IPS-20b (cell line): ENCODE measurements around the gene DYNLL2.
"Not testable (repeated sequence)": the region's sequence is repeated elsewhere in the genome, so short reads cannot be mapped to it uniquely, and the experiment has no call there.

Experiments used
- H3K27ac ChIP-seq: one replicate; pipeline ENCODE4 v1.5.1; 2013; ENCODE audit warnings: low read length
- H3K27me3 ChIP-seq: 2 replicates; pipeline ENCODE4 v1.6.1; 2013; ENCODE audit warnings: mild to moderate bottlenecking, low read length, inconsistent platforms; ENCODE audit not compliant: insufficient read depth
- H3K36me3 ChIP-seq: 2 replicates; pipeline ENCODE4 v1.6.1; 2013; ENCODE audit warnings: low read depth, mild to moderate bottlenecking, inconsistent platforms, low read length, moderate library complexity; ENCODE audit not compliant: insufficient read depth
- H3K4me1 ChIP-seq: 2 replicates; pipeline ENCODE4 v1.6.1; 2013; ENCODE audit warnings: mild to moderate bottlenecking, control low read depth, inconsistent platforms, low read length, moderate library complexity; ENCODE audit not compliant: insufficient read depth
- H3K4me3 ChIP-seq: 2 replicates; pipeline ENCODE4 v1.5.1; 2013; ENCODE audit warnings: mild to moderate bottlenecking, low read length, inconsistent platforms
- H3K9ac ChIP-seq: 2 replicates; pipeline ENCODE4 v1.6.1; 2013; ENCODE audit warnings: low read depth, mild to moderate bottlenecking, inconsistent platforms, low read length, moderate library complexity
- H3K9me3 ChIP-seq: 2 replicates; pipeline ENCODE4 v1.6.1; 2013; ENCODE audit warnings: mild to moderate bottlenecking, low read depth, low read length, inconsistent platforms; ENCODE audit not compliant: insufficient read depth

Gene DYNLL2

GRCh38 chr17:58110012-58110411, 26.8 kb downstream of the DYNLL2 start:
- no peaks in the 10 kb centered on the region for H3K36me3 ChIP-seq
- no peak overlapping the region for H3K27ac ChIP-seq
- H3K9ac ChIP-seq, result no peak overlapping the region
- peaks cover 4% of the 10 kb centered on the region; the same call in 1 of the 2 replicates for H3K9me3 ChIP-seq
- no peak overlapping the region for H3K4me3 ChIP-seq
- 0 out of 2 replicates have a peak, but pooled peaks cover 6% of the 10 kb centered on the region for H3K27me3 ChIP-seq
- no peaks in the 10 kb centered on the region for H3K4me1 ChIP-seq

GRCh38 chr17:58111676-58112075, 28.5 kb downstream of the DYNLL2 start:
- Histone ChIP-seq H3K9me3 (peaks cover 4% of the 10 kb centered on the region; the same call in 1 of the 2 replicates), H3K36me3 (no peaks in the 10 kb centered on the region), H3K27ac (no peak overlapping the region), H3K27me3 (0 out of 2 replicates have a peak, but pooled peaks cover 8% of the 10 kb centered on the region), H3K4me3 (no peak overlapping the region), H3K4me1 (no peaks in the 10 kb centered on the region), H3K9ac (no peak overlapping the region)

GRCh38 chr17:58112970-58113631, 29.9 kb downstream of the DYNLL2 start:
- no peaks in the 10 kb centered on the region for H3K4me1 ChIP-seq
- H3K9me3 ChIP-seq, result no peaks in the 10 kb centered on the region
- no peak overlapping the region for H3K9ac ChIP-seq
- no peak overlapping the region for H3K27ac ChIP-seq
- no peaks in the 10 kb centered on the region for H3K36me3 ChIP-seq
- H3K4me3 ChIP-seq, result no peak overlapping the region
- H3K27me3 ChIP-seq, result peaks cover 20% of the 10 kb centered on the region; the same call in 1 of the 2 replicates

GRCh38 chr17:58113947-58114346, 30.7 kb downstream of the DYNLL2 start:
- H3K9ac ChIP-seq, result no peak overlapping the region
- H3K9me3 ChIP-seq, result no peaks in the 10 kb centered on the region
- no peak overlapping the region for H3K4me3 ChIP-seq
- H3K27me3 ChIP-seq, result peaks cover 20% of the 10 kb centered on the region; the same call in 1 of the 2 replicates
- no peaks in the 10 kb centered on the region for H3K36me3 ChIP-seq
- no peak overlapping the region for H3K27ac ChIP-seq
- H3K4me1 ChIP-seq, result no peaks in the 10 kb centered on the region

GRCh38 chr17:58117382-58117781, 34.2 kb downstream of the DYNLL2 start:
- no peaks in the 10 kb centered on the region for H3K9me3 ChIP-seq

GRCh38 chr17:58119491-58119890, 36.3 kb downstream of the DYNLL2 start:
- Histone ChIP-seq H3K27ac (no peak overlapping the region), H3K36me3 (no peaks in the 10 kb centered on the region), H3K4me3 (no peak overlapping the region), H3K27me3 (peaks cover 19% of the 10 kb centered on the region; the same call in 1 of the 2 replicates), H3K9ac (no peak overlapping the region), H3K4me1 (no peaks in the 10 kb centered on the region), H3K9me3 (no peaks in the 10 kb centered on the region)

More at GRCh38 chr17:58117382-58117781, 34.2 kb downstream of the DYNLL2 start:
- no peaks in the 10 kb centered on the region for H3K36me3 ChIP-seq
- peaks cover 20% of the 10 kb centered on the region; the same call in 1 of the 2 replicates for H3K27me3 ChIP-seq
- H3K9ac ChIP-seq, result no peak overlapping the region
- no peak overlapping the region for H3K27ac ChIP-seq
- no peak overlapping the region for H3K4me3 ChIP-seq
- H3K4me1 ChIP-seq, result no peaks in the 10 kb centered on the region

GRCh38 chr17:58120195-58120822, 37.1 kb downstream of the DYNLL2 start:
- Histone ChIP-seq H3K4me1 (no peaks in the 10 kb centered on the region), H3K27me3 (peaks cover 13% of the 10 kb centered on the region; the same call in 1 of the 2 replicates), H3K27ac (no peak overlapping the region), H3K4me3 (no peak overlapping the region), H3K36me3 (no peaks in the 10 kb centered on the region), H3K9me3 (no peaks in the 10 kb centered on the region), H3K9ac (no peak overlapping the region)

- H3K9me3 ChIP-seq, result no peaks in the 10 kb centered on the region
- no peak overlapping the region for H3K27ac ChIP-seq
- H3K27me3 ChIP-seq, result peaks cover 27% of the 10 kb centered on the region; the same call in 1 of the 2 replicates
- no peaks in the 10 kb centered on the region for H3K4me1 ChIP-seq
- H3K9ac ChIP-seq, result no peak overlapping the region
- no peak overlapping the region for H3K4me3 ChIP-seq
- no peaks in the 10 kb centered on the region for H3K36me3 ChIP-seq
These were observed 38.7 kb downstream of the DYNLL2 start for GRCh38 chr17:58121925-58122324.

GRCh38 chr17:58127846-58128245, 44.6 kb downstream of the DYNLL2 start:
- Histone ChIP-seq H3K9me3 (no peaks in the 10 kb centered on the region), H3K36me3 (no peaks in the 10 kb centered on the region), H3K4me1 (no peaks in the 10 kb centered on the region), H3K27me3 (peaks cover 44% of the 10 kb centered on the region), H3K9ac (no peak overlapping the region), H3K27ac (no peak overlapping the region), H3K4me3 (no peak overlapping the region)

GRCh38 chr17:58132697-58133096, 49.5 kb downstream of the DYNLL2 start:
- not testable (repeated sequence) for H3K9ac ChIP-seq, H3K4me3 ChIP-seq, H3K36me3 ChIP-seq, H3K9me3 ChIP-seq, H3K27ac ChIP-seq, H3K4me1 ChIP-seq
- H3K27me3 ChIP-seq, result peaks cover 50% of the 10 kb centered on the region

- H3K27me3 ChIP-seq, result peaks cover 25% of the 10 kb centered on the region
- H3K27ac ChIP-seq, result no peak overlapping the region
- H3K9me3 ChIP-seq, result no peaks in the 10 kb centered on the region
- H3K4me3 ChIP-seq, result no peak overlapping the region
- no peaks in the 10 kb centered on the region for H3K4me1 ChIP-seq
- no peaks in the 10 kb centered on the region for H3K36me3 ChIP-seq
- H3K9ac ChIP-seq, result no peak overlapping the region
These were observed 53.6 kb downstream of the DYNLL2 start for GRCh38 chr17:58136669-58137279.
